Left kidney (tissue), 2 donors: Measurements from ENCODE around the gene CRYGN. TPM values are rescaled to one million over a fixed set of nuclear protein-coding genes. Genes with fewer than 3 reads are reported as not detected.

Experiments used
- DNase-seq: peaks from one replicate; pipeline ENCODE4 v3.0.0-alpha.2; 2013
- polyA plus RNA-seq: library from polyadenylated mRNA; unstranded; fragments of 120-200 nt; gene quantifications from one replicate; pipeline ENCODE4 v1.2.1, GENCODE V29; 2013; ENCODE audit not compliant: insufficient read length

Gene CRYGN
- polyA plus RNA-seq, 1 donor: 4.4 TPM

- DNase-seq: no peak
Measured at GRCh38 chr7:151426904-151427704, 12.8 kb downstream of the CRYGN start.

GRCh38 chr7:151426441-151426903 is 13.5 kb downstream of the CRYGN start:
- DNase-seq: no peak

GRCh38 chr7:151425670-151426440 is 14.1 kb downstream of the CRYGN start:
- no peak for DNase-seq

- no peak for DNase-seq
Measured at GRCh38 chr7:151424799-151425198, 15.1 kb downstream of the CRYGN start.

- DNase-seq: no peak
Measured at GRCh38 chr7:151423936-151424335, 16.0 kb downstream of the CRYGN start.

- no peak for DNase-seq
Measured at GRCh38 chr7:151423226-151423625, 16.7 kb downstream of the CRYGN start.

GRCh38 chr7:151422212-151422611 is 17.7 kb downstream of the CRYGN start:
- DNase-seq: no peak

GRCh38 chr7:151420144-151420543 is 19.8 kb downstream of the CRYGN start:
- DNase-seq: no peak

- no peak for DNase-seq
Measured at GRCh38 chr7:151416941-151417315, 23.0 kb downstream of the CRYGN start.

- DNase-seq: no peak
Measured at GRCh38 chr7:151416112-151416940, 23.6 kb downstream of the CRYGN start.

GRCh38 chr7:151415375-151416105 is 24.4 kb downstream of the CRYGN start:
- DNase-seq: no peak

GRCh38 chr7:151413241-151413640 is 26.7 kb downstream of the CRYGN start:
- no peak for DNase-seq

GRCh38 chr7:151412318-151412717 is 27.6 kb downstream of the CRYGN start:
- no peak for DNase-seq

- DNase-seq: no peak
Measured at GRCh38 chr7:151411551-151411950, 28.4 kb downstream of the CRYGN start.

GRCh38 chr7:151410405-151411390 is 29.2 kb downstream of the CRYGN start:
- peak; percentile 68 for DNase-seq

GRCh38 chr7:151409667-151410404 is 30.1 kb downstream of the CRYGN start, which contains the start of gene WDR86:
Gene WDR86, minus strand, starts transcription at chr7:151410038. Its CDS starts 449 bp downstream, at chr7:151409589.
- DNase-seq: peak; percentile 75

GRCh38 chr7:151408839-151409666 is 30.9 kb downstream of the CRYGN start:
- peak; percentile 67 for DNase-seq

GRCh38 chr7:151408498-151408838 is 31.5 kb downstream of the CRYGN start:
- no peak for DNase-seq
